Stomach (tissue), 4 donors: ENCODE data around the gene FOXK2.

Source experiments
- EP300 ChIP-seq: sonication (generic); formaldehyde crosslinking; IDR thresholded peaks from one replicate; pipeline ENCODE4 v1.6.1; 2017; ENCODE audit warnings: antibody characterized with exemption
- POLR2A ChIP-seq, 4 donors: fragments of 450-650 bp; IDR thresholded peaks; one replicate each; pipeline ENCODE4 v1.6.1; 2016; ENCODE audit warnings: antibody characterized with exemption in 4 of 4, control low read depth in 2 of 4, mild to moderate bottlenecking in 1 of 4, moderate library complexity in 1 of 4
- POLR2AphosphoS5 ChIP-seq, 3 donors: sonication (generic); formaldehyde crosslinking; IDR thresholded peaks; one replicate each; pipeline ENCODE4 v1.6.1; 2016; ENCODE audit warnings: antibody characterized with exemption in 3 of 3
- TF ChIP-seq, protein P1 (sequence below), 7 experiments: fragments of 450-650 bp in 4 of 7; fragments of 200-600 bp in 3 of 7; sonication (generic) in 3 of 7; IDR thresholded peaks; one replicate each; pipeline ENCODE4 v1.5.1; 2016 to 2019; ENCODE audit warnings: antibody characterized with exemption in 7 of 7, control low read depth in 2 of 7, mild to moderate bottlenecking in 1 of 7

DNA sequence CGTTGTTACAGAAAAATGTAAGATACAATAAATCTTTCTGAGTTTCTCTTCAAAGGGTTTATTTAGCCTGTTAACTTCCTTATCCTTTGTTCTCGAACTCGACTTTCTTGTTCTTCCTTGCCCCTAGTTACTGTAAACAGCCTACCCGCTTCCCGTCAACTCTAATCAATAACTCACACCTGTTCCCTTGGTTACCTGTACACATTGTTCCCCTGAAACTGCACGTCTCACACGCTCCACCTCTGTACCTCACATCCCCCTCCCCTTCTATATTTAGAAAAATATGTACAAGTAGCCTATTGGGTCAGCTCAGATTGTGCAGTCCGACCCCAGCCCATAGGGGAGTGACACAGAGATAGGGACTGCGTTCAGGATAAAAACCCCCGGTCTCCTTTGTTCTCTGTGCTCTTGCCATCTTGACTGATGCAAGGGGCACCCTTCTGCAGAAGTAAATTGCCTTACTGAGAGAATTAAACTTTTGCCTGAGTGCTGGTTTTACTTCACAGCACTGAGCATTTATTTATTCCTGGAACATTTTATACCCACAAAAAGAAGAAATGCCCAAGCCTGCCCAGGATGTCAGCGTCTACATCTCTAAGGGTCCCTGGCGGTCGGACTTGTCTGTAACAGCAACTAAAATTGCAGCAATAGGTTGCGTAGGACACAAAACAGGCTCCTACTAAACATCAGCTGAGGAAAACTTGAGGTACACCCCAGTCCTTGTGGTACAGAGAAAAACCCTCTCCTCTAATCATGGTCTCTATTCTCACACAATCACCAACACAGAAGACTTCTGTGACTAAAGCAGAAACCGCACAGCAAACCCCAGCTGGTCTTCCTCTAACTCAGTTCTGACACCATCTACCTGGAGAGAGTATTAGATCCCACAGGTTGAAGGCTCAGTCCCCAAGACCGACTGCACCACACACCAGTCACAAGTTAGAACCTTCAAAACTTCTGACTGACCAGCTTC lies 117.4 kb downstream of the FOXK2 start:
- no peak for TF ChIP-seq EP300
- TF ChIP-seq, protein P1, sequence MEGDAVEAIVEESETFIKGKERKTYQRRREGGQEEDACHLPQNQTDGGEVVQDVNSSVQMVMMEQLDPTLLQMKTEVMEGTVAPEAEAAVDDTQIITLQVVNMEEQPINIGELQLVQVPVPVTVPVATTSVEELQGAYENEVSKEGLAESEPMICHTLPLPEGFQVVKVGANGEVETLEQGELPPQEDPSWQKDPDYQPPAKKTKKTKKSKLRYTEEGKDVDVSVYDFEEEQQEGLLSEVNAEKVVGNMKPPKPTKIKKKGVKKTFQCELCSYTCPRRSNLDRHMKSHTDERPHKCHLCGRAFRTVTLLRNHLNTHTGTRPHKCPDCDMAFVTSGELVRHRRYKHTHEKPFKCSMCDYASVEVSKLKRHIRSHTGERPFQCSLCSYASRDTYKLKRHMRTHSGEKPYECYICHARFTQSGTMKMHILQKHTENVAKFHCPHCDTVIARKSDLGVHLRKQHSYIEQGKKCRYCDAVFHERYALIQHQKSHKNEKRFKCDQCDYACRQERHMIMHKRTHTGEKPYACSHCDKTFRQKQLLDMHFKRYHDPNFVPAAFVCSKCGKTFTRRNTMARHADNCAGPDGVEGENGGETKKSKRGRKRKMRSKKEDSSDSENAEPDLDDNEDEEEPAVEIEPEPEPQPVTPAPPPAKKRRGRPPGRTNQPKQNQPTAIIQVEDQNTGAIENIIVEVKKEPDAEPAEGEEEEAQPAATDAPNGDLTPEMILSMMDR (IDR thresholded peaks at IDR 0.05): no peak
- peak in 2 of 3 donors; percentile 4 to 71 for TF ChIP-seq POLR2AphosphoS5 (IDR thresholded peaks at IDR 0.05)
- no peak for TF ChIP-seq POLR2A (IDR thresholded peaks at IDR 0.05)
